ENCODE measurements around the gene RXRG.
"Not testable (repeated sequence)": the region's sequence is repeated elsewhere in the genome, so short reads cannot be mapped to it uniquely, and the experiment has no call there.

The RXRG gene

DNA sequence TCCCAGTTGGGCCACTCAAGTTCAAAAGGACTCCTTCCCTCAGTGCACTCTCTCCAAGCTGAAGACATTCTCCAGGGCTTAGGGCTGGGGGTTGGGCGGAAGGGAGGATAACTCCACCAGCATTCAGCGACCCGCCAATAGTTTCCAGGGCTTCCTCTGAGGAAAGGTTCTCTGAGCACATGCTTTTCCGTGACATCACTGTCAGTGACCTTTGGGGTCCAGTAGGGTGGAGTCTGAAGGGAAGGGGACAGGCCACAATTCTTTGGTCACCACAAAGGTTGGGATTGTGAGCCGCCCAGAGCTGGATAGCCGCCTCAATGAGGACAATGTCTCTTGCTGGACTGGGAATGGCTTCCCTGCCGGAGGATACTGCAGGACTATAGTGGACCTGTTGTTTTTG lies 22.8 kb upstream of the RXRG start:
- DNase-seq (ENCODE audit: low read depth), result no peak
- no peak overlapping the region for H3K4me3 ChIP-seq (ENCODE audit: low read depth, low read length)
- TF ChIP-seq, protein P1, sequence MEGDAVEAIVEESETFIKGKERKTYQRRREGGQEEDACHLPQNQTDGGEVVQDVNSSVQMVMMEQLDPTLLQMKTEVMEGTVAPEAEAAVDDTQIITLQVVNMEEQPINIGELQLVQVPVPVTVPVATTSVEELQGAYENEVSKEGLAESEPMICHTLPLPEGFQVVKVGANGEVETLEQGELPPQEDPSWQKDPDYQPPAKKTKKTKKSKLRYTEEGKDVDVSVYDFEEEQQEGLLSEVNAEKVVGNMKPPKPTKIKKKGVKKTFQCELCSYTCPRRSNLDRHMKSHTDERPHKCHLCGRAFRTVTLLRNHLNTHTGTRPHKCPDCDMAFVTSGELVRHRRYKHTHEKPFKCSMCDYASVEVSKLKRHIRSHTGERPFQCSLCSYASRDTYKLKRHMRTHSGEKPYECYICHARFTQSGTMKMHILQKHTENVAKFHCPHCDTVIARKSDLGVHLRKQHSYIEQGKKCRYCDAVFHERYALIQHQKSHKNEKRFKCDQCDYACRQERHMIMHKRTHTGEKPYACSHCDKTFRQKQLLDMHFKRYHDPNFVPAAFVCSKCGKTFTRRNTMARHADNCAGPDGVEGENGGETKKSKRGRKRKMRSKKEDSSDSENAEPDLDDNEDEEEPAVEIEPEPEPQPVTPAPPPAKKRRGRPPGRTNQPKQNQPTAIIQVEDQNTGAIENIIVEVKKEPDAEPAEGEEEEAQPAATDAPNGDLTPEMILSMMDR (IDR thresholded peaks at IDR 0.05; ENCODE audit: control insufficient read depth, extremely low read depth, insufficient read depth), result no peak

DNA sequence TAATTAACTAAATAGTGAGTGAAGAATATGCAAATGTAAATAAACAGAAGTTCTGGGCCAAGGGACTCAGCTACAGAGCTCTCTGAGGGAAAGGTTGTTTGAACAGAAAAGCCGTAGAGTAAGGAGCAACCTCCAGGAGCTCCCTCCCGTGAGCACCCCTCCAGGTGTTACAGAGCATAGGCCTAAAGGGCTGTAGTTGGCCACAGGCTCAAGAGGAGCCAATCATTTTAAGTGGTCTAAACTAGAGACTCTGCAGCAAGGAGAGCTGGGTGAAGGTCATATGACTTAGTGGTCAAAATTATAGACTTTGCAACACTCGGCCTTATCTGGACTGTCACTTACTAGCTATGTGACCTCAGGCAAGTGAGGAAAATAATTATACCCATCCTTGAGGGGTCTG lies 19.1 kb upstream of the RXRG start:
- TF ChIP-seq, protein P1 (IDR thresholded peaks at IDR 0.05; ENCODE audit: control insufficient read depth, extremely low read depth, insufficient read depth), result no peak
- no peak for DNase-seq (ENCODE audit: low read depth)
- H3K4me3 ChIP-seq (ENCODE audit: low read depth, low read length), result no peak overlapping the region

DNA sequence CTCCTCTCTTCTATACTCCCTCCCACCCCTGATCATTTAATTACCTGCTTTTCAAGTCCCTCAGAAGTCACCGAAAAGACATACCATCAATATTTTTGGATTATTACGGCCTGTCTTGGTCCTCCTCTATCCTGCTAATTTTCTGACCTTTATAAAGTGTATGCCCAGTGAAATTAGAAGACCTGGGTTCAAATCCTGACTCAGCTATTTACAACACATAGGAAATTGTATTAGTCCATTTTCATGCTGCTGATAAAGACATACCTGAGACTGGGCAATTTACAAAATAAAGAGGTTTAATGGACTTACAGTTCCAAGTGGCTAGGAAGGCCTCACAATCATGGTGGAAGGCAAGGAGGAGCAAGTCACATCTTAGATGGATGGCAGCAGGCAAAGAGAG lies 14.8 kb upstream of the RXRG start:
- not testable (repeated sequence) for DNase-seq (ENCODE audit: low read depth); H3K4me3 ChIP-seq (ENCODE audit: low read depth, low read length)

DNA sequence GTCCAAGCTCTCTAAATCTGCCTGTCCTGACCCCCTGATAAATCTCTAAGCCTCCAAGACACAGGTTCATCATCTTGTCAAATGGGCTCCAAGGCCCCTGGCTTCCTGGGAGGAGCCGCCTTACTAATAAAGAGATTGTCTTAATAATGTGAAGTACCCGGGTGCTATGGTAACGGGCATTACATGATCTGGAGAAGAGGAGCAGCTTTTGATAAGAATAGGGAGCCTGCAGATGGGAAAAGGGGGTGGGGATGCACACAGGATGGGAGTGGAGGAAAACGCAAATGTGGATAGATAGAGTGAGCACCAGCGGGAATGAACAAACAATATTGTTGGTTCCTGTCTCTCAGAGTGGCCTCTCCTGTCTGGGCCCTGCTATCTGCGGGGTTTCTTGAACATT lies 11.9 kb upstream of the RXRG start:
- no peak for DNase-seq (ENCODE audit: low read depth)
- no peak overlapping the region for H3K4me3 ChIP-seq (ENCODE audit: low read depth, low read length)
- TF ChIP-seq, protein P1 (IDR thresholded peaks at IDR 0.05; ENCODE audit: control insufficient read depth, extremely low read depth, insufficient read depth), result no peak

DNA sequence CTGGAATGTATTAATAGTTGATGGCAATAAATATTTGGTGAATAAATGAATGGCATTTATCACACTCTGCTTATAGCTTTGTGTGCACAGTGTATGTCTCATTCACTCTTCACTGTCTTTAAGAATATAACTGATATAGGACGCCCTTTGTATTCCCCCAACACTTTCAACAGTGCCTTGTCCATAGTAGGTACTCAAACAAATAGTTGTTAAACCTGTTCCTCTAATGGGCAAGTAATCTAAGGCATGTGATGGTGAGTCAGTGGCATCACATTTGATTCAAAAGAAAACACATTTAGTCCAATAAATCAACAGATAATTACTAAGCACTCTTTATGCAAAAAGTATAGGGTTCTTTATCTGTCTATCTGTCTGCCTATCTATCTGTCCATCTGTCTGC lies 11.2 kb upstream of the RXRG start:
- TF ChIP-seq, protein P1 (IDR thresholded peaks at IDR 0.05; ENCODE audit: control insufficient read depth, extremely low read depth, insufficient read depth), result no peak
- peak; percentile 22 for DNase-seq (ENCODE audit: low read depth)
- H3K4me3 ChIP-seq (ENCODE audit: low read depth, low read length), result no peak overlapping the region

DNA sequence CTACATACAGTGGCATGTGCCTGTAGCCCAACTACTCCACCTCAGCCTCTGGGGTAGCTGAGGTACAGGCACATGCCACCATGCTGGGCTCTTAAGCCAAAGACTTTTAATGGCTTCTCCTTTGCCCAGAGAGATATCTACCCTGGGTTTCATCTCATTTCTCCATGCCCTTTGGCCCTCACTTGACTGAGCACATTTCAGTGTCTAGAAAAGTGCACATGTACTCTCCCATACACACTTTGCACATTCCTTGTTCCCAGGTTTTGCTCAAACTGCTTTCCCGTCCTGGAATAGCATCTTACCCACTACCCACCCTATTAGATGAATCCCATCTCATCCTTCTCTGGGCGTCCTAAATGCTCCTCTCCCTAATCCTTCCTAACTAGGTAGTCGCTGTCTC lies 10.2 kb upstream of the RXRG start:
- no peak overlapping the region for H3K4me3 ChIP-seq (ENCODE audit: low read depth, low read length)
- no peak for DNase-seq (ENCODE audit: low read depth)
- TF ChIP-seq, protein P1 (IDR thresholded peaks at IDR 0.05; ENCODE audit: control insufficient read depth, extremely low read depth, insufficient read depth), result no peak

DNA sequence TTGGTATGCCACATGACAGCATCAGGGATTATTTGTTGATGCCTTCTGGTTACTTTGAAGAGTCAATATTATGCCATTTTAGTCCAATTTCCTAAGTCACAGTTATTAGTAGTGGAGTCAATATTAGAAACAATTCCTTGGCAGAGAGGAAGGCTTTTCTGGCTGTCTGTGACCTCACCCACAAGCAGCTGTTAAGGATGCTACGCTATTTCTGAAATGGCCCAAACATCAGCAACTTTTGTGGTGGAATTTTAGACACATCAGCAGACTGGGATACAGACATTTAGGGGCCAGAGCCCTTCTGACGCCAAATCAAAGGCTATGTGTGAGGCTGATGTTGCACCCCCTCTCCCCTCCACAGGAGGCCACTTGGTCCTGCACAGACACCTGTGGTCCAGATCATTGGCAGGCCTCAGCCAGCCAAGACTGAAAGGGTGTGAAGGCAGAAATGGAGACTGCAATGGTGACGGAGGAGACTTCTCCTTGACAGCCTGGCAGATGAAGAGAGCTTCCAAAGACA lies 9.2 kb upstream of the RXRG start:
- TF ChIP-seq, protein P1 (IDR thresholded peaks at IDR 0.05; ENCODE audit: control insufficient read depth, extremely low read depth, insufficient read depth), result no peak
- H3K4me3 ChIP-seq (ENCODE audit: low read depth, low read length), result no peak overlapping the region
- DNase-seq (ENCODE audit: low read depth), result no peak
